ENCODE results near the gene TNNT3.
"Not testable (repeated sequence)": the region's sequence is repeated elsewhere in the genome, so short reads cannot be mapped to it uniquely, and the experiment has no call there.

TNNT3 gene

GRCh38 chr11:1919391-1920127 is at the start of gene TNNT3:
TSS of gene TNNT3 (plus strand) at chr11:1919703. CDS start at chr11:1922875, 3,172 bp downstream.
- no peak for DNase-seq

GRCh38 chr11:1870326-1870696 is 49.2 kb upstream of the TNNT3 start:
- DNase-seq, result no peak

DNA sequence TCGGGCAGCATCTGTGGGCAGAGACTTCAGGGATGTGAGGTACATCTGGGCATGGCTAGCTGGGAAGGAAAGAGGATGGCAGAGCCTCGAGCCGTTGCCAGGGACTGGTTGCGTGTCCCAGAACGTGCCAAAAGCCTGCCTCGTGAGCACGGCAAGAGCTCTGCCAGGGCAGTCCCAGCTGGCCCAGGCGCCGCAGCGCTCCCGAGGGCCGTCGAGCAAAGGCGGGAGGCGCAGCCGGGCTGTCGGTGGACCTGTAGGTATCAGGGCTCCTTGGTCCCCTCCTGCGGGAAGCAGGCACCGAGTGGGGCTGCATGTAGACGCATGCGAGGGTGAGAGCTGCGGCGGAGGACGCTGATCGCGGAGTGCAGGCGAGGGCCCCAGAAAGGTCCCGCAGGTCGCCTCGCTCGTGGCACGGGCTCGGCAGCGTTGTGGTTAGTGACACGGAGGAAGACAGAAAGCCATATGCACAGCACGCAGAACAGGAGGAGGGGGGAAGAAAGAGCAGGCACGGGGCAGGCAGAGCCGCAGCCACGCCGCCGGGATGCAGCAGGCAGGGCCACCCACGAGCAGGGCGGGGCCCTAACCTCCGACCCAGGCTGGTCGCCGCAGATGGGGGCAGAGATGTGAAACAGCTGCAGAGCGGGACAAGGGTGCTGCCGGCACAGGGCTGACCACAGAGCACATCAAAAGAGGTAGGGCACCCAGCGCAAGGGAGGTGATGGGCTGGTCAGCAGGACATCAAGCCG is 48.6 kb upstream of the TNNT3 start:
- no peak for DNase-seq

GRCh38 chr11:1871531-1871930 is 48.0 kb upstream of the TNNT3 start:
- no peak for DNase-seq

DNA sequence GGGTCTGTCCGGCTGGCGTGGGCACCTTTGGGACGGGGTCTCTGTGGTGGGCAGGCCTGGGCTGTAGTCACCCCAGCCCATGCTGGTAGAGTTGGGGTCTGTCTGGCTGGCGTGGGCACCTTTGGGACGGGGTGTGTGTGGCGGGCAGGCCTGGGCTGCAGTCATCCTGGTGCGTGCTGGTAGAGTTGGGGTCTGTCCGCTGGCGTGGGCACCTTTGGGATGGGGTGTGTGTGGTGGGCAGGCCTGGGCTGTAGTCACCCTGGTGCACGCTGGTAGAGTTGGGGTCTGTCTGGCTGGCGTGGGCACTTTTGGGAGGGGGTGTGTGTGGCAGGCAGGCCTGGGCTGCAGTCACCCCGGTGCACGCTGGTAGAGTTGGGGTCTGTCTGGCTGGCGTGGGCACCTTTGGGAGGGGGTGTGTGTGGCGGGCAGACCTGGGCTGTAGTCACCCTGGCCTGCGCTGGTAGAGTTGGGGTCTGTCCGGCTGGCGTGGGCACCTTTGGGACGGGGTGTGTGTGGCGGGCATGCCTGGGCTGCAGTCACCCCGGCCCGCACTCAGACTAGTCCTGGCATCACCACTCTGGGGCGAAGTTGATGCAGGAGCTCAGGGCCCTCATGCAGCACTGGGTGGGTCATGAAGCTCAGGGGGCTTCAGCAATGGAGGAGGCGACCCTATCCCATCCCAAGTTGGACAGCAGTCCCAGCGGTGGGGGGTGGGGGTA is 47.1 kb upstream of the TNNT3 start:
- no peak for DNase-seq

DNA sequence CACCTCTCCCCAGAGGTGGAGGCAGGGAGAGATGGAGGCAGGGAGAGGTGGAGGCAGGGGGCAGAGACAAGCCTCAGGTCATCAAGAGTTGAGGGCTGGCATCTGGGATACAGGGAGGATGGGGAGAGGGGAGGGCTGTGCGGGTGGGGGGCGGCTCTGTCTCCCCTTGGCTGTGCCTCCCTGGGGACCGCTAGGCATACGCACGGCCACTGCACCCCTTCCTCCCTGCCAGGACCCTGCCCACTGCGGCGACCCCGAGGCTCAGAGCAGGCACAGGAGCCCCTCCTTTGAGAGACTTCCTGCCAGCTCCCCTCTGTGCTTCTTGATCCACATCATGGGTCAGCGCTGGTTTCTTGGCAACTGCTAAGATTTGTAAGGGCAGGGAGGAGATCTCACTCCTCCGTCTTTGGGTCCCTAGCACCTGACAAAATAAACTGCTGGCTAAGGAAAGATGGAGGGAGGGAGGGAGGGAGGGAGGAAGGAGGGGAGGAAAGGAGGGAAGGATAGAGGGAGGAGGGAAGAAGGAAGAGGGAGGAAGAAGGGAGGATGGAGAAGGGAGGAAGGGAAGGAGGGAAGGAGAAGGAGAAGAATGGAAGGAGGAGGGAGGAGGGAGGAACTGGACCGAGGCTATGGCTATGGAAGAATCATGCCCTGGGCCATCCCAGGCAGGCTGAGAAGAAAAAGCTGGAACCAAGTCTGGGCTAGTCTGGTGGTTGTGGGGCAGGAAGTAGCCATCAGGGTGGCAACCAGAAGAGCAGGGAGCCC is 46.3 kb upstream of the TNNT3 start:
- no peak for DNase-seq

GRCh38 chr11:1873813-1874150 is 45.7 kb upstream of the TNNT3 start:
- DNase-seq, result not testable (repeated sequence)

GRCh38 chr11:1874441-1875092 is 44.9 kb upstream of the TNNT3 start:
- not testable (repeated sequence) for DNase-seq

GRCh38 chr11:1875093-1875850 is 44.2 kb upstream of the TNNT3 start:
- DNase-seq, result peak; percentile 40

GRCh38 chr11:1875851-1876301 is 43.6 kb upstream of the TNNT3 start:
- DNase-seq, result not testable (repeated sequence)

DNA sequence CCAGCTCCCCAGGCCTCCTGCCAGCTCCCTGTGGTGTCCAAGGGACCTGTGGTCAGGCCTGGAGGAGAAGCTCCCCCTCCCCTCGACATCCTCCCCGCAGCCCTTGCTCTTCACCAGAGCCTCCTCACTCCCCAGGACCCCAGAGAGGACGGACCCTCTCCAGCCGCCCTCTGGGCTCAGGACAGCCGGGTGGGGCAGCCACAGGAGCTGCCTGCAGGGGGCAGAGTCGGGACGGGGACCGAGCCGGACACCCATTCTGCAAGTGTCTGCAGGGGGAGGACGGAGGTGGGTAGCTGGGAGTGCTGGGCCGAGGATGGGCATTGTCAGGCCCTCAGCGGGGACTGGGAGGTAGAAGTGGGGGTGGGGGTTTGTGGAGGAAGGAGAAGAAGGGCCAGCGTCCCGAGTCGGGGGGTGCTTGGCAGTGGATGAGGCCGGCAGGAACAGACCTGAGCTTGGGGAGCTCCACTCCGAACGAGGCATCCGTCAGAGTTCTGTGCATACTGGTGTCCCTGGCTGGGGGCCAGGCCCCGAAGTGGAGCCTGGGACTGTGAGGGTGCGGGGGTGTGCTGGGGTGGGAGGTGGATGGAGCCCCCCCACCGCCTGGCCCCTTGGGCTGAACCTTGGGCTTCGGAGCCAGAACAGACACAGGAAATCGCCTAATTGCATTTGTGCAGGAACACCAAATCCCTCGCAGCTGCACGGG is 43.0 kb upstream of the TNNT3 start:
- peak; percentile 13 for DNase-seq

- peak; percentile 76 for DNase-seq
Measured at GRCh38 chr11:1877211-1878136, 42.0 kb upstream of the TNNT3 start.

- DNase-seq, result no peak
Measured at GRCh38 chr11:1878137-1879031, 41.1 kb upstream of the TNNT3 start.

DNA sequence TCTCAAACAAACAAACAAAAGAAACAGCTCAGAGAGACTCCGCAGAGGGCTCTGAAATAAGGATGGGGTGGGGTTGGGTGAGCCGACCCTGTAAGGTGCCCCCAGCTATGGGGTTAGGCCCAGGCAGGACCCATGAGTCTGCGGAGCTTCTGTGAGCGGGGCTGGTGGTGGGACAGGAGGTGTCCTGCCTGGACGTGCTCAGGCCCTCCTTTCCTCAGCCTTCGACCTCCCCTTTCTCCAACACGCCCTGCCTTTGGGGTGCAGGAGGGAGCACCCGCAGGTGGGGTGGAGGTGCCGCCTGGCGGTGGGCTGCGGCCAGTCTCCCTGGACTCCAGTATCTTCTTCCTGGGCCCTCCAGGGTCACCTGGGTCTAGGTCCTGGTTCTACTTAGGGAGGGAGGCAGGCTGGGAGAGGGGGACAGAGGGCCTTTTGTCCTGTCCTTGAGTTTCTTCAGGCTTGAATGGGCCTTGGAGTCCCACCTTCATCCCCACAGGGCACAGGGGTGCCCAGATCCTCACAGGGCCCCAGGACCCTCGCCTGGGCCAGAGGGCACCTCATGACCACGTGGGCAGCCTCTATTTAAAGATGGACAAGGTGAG is 40.1 kb upstream of the TNNT3 start:
- no peak for DNase-seq

DNA sequence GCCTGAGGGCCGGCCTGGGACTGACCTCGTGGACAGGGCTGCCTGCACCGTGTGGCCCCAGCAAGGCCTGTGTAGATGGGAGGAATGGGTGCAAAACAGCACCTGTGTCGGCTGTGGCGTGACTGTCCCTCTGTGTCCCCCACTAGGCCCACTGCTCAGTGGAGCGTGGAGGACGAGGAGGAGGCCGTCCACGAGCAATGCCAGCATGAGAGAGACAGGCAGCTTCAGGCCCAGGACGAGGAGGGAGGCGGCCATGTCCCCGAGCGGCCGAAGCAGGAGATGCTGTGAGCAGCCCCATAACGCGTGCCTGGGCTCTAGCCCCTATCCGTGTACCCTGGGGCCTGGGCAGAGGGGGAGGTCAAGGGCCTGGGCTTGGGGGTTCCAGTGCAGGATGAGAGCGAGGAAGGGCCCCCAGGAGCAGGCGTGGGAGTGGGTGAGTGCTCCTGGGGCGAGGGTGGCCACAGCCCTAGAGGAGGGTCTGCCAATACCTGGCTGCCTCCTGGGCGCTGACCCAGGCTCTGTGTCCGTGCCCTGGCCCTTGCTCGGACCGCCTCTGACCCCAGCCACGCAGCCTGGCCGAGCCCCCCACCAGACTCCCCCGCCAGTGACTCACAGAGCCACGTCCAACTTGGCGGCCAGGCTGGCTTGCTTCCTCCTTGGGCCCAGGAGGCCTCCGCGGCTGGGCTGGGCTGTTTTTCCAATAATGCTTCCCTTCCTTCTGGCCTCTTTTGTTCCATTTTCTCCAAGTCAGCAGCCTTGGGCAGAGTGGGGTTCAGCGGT is 39.4 kb upstream of the TNNT3 start:
- DNase-seq, result no peak

GRCh38 chr11:1880746-1881441 is 38.6 kb upstream of the TNNT3 start:
- DNase-seq, result no peak
